GM21825 (cell line): ENCODE results near the gene MANBA.
"Not testable (repeated sequence)": the region's sequence is repeated elsewhere in the genome, so short reads cannot be mapped to it uniquely, and the experiment has no call there.

ENCODE experiments used
- ATAC-seq: cut with Tn5 transposase; IDR thresholded peaks from one replicate; pipeline ENCODE4 v1.9.1; 2021; ENCODE audit warnings: mild to moderate bottlenecking, moderate library complexity; ENCODE audit not compliant: unreplicated experiment

MANBA gene

DNA sequence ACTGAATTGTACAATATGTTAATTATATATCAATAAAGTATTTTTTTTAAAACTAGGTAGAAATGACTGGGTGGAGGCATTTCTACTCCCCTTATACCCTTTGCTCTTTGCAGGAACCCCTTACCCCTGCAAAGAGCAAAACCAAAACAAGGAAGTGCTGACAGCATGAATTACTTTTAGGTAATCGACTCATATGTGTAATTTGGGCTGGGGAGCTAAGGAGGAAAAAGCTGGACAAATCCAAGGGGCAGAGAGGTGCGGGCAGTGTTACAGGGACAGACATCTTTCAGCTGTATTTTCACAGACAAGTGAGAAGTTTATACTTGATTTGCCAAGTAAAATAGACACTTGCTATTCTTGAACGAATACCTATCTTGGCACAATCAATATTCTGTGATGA is 35.5 kb downstream of the MANBA start:
- ATAC-seq = no peak

DNA sequence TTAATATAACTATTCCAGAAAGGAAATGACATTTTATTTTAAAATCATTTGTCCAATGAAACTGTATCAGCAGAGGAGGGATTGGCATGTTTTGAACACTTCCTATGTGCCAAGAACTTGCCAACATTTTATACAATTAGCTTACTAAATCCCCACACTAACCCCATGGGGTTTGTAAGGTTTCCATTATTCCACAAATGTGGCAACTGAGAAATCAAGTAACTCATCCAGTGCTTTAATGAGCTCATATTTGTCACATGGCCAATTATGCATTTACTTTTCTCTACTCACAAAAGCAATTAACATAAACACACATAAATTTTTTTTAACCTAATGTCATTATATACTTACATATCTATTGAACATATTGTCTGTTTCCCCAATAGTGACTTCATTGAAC is 37.3 kb downstream of the MANBA start:
- no peak for ATAC-seq

DNA sequence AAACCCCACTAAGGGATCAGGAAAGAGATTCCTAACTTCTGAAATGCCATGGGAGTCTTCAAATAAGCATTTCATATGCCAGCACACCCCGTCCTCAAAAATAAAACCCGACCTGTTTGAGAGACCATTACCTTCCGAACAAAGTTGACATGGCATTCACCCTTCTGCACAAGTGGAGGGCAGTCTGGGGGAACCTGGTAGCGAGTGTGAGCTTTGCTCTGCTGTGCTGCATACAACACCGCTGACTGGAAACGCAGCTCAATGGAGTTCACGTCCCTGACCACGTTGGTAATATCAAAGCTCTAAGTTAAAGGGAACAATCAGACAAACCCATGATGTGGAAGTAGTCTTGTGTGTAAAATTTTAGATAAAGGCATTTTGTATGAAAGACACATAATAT is 38.0 kb downstream of the MANBA start:
- ATAC-seq = no peak

DNA sequence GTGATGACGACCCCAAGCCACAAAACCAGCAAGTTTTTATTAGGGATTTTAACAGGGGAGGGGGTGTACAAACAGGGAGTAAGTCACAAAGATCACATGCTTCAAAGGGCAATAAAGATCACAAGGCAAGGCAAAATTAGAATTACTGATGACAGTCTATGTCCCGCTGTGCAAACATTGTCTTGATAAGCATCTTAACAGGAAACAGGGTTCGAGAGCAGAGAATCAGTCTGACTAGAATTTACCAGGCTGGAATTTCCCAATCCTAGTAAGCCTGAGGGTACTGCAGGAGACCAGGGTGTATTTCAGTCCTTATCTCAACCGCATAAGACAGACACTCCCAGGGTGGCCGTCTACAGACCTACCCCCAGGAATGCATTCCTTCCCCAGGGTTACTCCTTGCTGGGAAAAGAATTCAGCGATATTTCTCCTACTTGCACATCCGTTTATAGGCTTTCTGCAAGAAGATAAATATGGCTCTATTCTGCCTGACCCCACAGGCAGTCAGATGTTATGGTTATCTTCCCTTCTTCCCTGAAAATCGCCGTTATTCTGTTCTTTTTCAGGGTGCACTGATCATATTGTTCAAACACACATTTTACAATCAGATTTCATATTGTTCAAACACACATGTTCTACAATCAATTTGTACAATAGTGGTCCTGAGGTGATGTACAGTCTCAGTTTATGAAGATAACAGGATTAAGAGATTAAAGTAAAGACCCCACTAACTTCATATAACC is 41.8 kb downstream of the MANBA start:
- ATAC-seq = not testable (repeated sequence)

DNA sequence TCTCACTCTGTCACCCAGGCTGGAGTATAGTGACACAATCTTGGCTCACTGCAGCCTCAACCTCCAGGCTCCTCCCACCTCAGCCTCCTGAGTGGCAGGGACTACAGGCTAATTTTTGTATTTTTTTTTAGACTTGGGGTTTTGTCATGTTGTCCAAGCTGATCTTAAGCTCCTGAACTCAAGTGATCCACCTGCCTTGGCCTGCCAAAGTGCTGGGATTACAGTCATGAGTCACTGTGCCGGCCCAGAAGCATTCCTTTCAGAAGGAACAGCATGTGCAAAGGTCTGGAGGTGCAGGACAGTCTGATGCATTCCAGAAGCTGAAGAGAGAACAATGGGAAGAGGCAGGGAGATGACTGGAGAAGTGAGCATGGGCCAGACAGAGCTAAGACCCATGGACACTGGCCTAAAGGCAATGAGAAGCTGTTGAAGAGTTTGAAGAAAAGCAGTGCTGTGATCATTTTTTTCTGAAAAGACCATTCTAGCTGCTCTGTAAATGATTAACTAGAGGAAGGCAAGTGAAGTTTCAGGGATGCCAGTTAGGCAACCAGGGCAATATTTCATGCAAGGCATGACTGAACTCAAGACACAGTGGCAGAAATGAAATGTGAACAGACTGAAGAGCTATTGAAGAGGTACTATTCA is 43.2 kb downstream of the MANBA start:
- ATAC-seq = peak; percentile 63

DNA sequence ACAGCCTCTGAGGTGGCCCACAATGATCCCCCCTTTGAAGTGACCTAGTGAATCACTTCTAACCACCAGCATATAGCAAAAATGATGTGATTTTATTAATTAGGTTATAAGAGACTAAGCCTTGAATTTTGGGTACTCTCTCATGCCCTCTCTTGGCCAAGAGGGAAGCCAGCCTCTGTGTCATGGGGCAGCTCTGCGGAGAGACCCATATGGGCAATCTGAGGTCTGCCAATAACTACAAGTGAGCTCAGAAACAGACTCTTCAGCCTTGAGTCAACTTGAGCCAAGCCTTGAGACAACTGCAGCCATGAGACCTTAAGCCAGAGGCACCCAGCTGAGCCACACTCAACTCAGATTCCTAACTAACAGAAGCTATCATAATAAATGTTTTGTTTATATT is 45.7 kb downstream of the MANBA start:
- ATAC-seq = no peak

DNA sequence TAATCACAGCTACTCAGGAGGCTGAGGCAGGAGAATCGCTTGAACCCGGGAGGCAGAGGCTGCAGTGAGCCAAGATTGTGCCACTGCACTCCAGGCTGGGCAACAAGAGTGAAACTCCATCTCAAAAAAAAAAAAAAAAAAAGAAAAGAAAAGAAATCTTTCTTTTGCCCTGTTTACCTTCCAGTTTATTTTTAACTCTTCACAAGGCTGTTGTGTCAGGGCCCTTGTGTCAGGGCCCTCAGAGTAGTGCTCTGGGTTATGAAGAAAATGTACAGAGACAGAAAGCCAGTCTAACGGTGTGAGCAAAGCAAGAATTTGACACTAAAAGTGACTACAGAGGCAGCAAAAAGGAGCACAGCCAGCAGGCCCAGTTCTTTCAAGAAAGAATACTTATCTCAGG is 47.0 kb downstream of the MANBA start:
- not testable (repeated sequence) for ATAC-seq

DNA sequence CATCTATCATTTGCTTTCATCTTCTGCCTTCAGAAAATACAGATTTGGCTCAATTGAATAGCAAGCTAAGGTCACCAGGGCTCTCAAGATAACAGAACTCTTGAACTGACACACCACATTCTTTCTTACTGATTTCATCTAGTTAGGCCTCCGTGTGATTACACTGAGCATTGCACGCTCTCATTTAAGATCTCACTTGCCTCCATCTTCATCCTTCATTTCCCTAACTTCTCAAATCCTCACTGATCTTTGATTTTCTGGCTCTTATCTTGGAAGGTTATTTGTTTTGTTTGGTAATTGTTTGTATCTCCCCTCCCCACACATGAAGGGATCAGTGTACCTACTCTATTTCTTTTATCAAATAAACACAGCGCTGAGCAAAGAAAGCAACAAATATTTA is 47.7 kb downstream of the MANBA start:
- no peak for ATAC-seq

DNA sequence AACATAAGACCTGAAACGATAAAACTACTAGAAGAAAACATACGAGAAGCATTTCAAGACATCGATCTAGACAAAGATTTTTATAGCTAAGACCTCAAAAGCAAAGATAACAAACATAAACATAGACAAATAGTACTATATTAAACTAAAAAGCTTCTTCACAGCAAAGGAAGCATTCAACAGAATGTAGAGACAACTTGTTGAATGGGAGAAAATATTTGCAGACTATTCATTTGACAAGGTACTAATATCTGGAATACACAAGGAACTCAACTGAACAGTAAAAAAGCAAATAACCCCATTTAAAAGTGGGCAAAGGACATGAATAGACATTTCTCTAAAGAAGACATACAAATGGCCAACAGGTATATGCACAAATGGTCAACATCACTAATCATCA is 49.8 kb downstream of the MANBA start:
- ATAC-seq = no peak

DNA sequence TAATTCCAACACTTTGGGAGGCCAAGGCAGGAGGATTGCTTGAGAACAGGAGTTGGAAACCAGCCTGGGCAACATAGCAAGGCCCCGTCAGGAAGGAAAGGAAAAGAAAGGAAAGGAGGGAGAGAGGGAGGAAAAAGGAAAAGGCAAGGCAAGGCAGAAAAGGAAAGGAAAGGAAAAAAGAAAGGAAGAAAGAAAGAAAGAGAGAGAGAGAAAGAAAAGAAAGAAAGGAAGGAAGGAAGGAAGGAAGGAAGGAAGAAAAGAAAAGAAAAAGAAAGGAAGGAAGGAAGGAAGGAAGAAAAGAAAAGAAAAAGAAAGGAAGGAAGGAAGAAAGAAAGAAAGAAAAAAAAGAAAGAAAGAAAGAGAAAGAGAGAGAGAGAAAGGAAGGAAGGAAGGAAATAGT is 51.7 kb downstream of the MANBA start:
- not testable (repeated sequence) for ATAC-seq

DNA sequence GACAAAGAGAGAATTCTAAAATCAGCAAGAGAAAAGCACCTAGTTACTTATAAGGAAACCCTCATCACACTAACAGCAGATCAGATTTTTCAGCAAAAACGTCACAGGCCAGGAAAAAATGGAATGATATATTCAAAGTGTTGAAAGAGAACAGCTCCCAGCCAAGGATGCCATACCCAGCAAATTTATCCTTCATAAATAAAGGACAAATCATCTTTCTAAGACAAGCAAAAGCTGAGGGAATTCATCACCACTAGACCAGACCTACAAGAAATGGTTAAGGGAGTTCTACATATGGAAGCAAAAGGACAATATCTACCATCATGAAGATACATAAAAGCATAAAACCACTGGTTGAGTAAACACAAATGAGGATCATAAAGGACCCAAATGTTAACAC is 53.6 kb downstream of the MANBA start:
- ATAC-seq = no peak

DNA sequence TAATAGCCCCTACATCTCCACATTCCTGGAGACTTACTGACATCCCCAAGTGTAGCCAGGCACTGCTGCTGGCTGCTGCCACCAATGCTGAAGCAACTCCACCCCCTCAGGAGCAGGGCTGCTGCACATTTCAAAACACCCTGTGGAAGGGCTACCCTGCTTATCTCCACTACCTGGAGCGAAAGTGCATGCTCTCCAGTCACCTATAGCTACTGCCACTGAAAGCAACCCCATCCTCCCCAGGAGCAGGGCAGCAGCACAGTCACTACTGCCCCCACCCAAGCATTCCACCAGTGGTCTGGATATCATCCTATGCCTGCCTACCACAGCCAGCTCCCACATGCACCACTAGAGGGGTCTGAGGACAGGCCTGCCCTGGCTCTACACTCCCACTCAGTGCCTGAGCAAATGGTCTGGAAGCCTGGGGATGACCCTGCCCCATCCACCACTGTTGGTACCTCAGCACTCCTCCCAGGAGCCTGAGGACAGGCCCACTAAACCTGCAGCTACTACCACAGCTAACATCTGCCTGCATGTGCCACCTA is 55.3 kb downstream of the MANBA start:
- ATAC-seq = no peak

DNA sequence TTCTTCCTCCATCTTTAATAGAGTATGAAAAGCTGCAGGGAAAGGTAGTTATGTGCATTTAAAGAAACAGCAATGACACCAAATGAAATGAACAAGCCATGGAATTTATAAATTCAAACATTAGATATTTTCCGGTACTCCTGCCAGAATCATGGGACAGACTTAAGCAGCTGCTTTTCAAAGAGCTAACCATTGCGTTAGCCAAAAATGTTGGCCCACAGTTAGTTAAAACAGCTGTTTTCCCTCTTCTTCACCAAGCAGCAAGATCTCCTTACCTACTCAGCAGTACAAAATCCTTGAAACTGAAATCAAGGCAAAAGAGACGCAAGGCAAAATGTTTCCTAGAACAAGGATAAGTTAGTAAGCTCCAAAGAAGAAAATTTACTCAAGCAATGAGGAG is 64.0 kb downstream of the MANBA start:
- no peak for ATAC-seq

DNA sequence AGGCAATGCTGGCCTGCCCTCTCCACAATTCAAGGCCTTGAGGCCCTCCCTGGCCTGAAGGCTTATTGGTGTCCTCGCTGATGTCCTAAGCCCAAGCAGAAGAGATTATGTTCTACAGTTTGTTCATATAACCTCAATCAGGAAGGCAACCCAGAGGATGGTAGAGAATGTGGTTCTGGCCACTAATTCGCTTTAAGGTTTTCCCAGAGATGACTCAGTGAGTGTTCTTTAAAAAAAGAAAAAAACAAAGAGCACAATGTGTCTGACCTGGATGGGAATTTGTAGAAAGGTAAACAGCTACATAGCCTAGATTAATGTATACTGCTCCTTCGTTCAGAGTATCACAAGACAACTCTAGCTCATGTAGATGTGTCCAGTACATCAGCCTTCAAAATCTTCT is 66.0 kb downstream of the MANBA start:
- no peak for ATAC-seq

DNA sequence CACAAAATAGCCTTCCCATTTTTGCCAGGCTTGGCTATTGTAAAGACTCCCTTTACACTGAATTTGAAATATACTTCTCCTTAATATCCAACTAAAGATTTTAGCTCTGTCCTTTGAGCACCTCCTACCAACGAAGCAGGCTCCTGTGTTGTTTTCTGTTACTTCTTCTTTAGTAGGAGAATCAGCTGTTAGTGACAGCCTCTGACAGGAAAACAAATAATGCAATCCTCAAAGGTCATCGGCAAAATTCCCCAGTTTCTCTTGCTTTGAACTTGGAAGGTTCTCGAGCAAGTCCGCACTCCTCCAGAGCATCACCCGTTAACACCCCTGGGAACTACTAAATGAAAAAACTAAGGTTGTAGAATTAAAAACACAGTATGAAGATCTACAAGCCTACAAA is 66.9 kb downstream of the MANBA start:
- no peak for ATAC-seq

DNA sequence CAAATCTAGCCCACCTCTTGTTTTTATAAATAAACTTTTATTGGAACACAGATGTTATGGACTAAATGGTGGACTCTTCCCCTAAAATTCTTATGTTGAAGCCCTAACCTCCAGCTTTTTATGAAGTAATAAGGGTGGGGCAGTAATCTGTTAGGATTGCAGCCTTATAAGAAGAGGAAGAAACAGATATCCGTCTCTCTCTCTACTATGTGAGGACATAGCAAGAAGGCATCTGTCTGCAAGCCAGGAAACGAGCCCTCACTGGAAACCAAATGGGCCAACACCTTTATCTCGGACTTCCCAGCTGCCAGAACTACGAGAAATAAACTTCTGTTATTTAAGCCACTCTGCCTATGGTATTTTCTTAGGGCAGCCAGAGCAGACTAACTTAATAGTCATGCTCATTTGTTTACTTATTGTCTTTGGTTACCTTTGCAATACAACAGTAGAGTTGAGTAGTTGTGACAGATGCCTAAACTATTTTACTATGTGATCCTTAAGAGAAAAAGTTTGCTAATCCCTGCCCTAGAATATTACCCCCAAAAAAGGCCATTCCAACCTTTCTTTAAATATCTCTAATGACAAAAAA is 67.4 kb downstream of the MANBA start:
- no peak for ATAC-seq

DNA sequence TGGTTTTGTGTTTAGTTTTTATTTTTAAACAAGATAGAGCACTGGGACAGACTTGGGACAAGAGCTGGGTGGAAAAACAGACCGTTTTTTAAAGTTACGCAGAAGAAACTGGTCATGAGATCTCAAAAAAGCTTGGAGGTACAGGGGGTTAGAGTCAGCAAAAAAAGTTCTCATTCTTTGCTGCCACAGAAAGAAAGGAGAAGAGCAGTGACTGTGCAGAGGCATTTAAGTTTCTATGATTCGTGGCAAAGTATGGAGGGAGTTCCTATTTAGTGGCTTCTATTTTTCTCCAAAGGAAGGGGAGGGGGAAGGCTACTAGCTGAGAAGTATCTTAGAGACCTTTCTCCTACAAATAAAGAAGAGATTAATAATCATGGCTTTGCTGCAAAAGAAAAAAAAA is 68.3 kb downstream of the MANBA start:
- no peak for ATAC-seq

DNA sequence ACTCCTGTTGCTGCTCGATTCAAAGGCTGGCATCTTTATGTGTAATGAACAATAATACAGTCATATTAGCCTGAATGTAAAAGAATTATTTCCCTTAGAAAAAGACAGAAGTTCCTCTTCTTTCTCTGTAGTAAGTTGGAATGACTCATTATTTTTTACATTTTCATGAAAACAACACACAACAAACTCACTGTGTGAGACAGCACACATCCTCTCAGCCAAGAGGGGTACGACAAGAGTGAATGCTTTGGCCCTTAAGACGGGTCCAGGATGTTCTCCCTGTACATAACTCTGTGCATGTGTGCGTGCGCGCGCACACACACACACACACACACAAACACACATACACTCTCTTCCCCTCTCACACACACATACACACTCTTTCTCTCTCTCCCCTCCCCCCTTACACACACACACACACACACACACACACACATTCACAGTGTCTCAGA is 72.8 kb downstream of the MANBA start:
- ATAC-seq = peak; percentile 25

DNA sequence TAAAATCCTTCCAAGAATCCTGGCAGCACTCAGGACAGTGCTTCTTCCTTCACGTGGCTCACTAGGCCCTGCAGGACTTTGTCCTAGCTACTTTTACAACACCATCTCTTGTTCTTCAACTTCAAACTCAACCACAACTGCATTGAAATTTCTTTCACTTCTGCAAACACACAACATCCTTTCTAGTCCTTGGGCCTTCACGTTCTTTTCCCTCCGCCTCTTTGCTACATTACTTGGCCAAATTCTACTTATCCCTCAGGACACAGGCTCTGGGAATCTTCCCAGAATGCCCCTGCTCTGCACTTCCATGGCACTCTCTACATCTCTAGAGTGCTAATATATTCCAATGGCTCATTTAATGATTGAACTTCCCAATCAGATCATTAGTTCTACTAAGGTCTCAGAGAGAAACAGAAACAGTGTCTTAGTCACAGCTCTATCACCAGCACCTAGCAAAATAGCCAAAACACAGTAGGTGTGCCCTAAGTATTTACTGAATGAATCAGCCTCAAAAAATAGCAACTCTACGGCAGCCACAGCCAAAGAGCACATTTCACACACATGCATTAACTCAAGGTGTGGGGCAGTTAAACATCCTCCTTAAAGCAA is 73.3 kb downstream of the MANBA start:
- ATAC-seq = peak; percentile 88

DNA sequence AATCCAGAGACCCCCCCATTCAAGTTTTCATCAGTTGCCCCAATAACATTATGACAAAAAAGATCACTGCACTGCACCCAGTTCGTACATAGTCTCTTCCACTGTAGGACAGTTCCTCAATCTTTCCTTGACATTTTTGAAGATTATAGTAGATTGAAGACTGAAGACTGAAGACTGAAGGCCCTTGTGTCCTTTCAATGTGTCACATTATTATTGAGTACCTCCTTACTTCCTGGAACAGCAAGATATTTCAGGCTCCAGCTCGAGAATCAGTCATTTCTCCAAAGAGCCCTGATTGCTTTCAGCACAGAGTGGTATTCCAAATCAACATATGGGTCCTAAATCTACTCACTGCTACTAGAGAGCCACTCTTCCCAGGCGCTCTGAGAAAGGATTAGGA is 75.0 kb downstream of the MANBA start:
- ATAC-seq = no peak

DNA sequence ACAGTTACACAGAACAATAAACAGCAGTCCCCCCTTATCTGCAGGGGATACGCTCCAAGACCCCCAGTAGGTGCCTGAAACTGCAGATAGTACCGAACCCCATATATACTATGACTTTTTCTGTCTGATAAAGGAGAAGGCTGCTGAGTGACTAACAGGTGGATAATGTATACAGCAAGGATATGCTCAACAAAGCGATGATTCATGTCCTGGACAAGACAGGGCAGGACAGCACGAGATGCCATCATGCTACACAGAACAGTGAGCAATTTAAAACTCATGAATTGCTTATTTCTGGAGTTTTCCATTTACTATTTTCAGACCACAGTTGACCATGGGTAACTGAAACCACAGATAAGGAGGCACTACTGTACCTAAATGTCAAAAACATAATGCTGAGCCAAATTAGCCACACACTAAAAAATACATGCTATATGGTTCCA is 76.1 kb downstream of the MANBA start:
- peak; percentile 29 for ATAC-seq
